Activated naive CD4-positive, alpha-beta T cell treated with Interleukin-2 at 50 U/mL for 16 hours (primary cell): ENCODE data around the gene PGAP6.
A peak's percentile ranks its signal among the peaks of the same experiment; 100 is the strongest.
"Not testable (repeated sequence)": the region's sequence is repeated elsewhere in the genome, so short reads cannot be mapped to it uniquely, and the experiment has no call there.

Source experiments
- DNase-seq: peaks from one replicate; pipeline ENCODE4 v3.0.0-alpha.2; 2020

The PGAP6 gene

DNA sequence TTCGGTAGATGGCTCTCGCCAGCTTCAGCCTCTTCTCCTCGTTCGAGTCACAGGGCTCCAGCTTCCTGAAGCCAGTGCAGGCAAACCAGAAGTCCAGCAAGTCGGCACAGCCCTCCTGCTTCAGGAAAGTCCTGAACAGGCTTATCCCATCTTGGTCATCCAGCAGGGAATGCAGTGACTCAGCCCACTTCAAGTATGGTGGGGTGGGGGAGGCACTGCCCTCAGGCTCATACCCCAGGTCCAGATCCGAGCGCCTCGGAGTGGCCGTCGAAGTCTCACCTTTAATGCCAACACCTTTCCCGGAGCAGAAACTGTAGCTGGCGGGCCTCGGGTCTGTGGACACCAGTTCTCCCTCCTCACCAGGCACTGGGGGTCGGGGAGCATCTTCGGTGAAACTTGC lies 35.2 kb downstream of the PGAP6 start:
- no peak for DNase-seq

- peak; percentile 51 for DNase-seq
Measured at GRCh38 chr16:345772-346171, 36.0 kb downstream of the PGAP6 start.

- no peak for DNase-seq
Measured at GRCh38 chr16:342455-343213, 39.1 kb downstream of the PGAP6 start.

- not testable (repeated sequence) for DNase-seq
Measured at GRCh38 chr16:341974-342336, 39.8 kb downstream of the PGAP6 start.

- DNase-seq, result not testable (repeated sequence)
Measured at GRCh38 chr16:341095-341973, 40.4 kb downstream of the PGAP6 start.

DNA sequence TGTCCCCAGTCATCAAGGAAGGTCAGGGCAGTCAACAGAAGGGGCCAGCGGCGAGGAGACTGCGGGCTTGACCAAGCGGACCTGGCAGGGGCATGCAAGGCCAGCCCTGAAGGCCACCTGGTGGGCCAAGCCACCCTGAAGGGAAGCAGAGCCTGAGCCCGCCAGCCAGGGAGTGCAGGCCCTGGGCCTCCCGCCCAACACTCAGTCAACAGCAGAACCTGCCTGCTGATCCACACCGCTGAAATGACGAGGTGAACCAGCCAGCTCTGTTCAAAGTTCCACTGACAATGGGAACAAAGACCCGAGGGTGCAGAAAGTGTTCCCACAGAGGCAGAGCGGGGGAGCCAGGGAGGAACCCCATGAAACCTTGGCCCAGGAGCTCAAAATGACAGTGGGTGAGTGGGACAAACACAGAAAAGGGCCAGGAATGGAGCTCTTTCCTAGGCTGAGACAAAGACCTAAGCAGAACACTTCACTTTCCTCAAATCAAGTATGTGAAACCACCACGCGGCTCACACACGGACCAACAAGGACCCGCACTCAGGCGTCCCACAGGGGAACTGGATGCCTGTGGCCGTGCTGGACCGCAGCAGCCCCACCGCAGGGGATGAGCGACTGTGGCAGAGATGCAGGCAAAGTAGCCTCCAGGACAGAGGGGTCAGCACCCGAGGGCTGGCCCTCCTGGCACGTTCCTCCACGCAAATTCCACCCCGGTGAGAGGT lies 41.2 kb downstream of the PGAP6 start:
- no peak for DNase-seq

GRCh38 chr16:339680-340079 lies 42.1 kb downstream of the PGAP6 start:
- DNase-seq, result no peak

DNA sequence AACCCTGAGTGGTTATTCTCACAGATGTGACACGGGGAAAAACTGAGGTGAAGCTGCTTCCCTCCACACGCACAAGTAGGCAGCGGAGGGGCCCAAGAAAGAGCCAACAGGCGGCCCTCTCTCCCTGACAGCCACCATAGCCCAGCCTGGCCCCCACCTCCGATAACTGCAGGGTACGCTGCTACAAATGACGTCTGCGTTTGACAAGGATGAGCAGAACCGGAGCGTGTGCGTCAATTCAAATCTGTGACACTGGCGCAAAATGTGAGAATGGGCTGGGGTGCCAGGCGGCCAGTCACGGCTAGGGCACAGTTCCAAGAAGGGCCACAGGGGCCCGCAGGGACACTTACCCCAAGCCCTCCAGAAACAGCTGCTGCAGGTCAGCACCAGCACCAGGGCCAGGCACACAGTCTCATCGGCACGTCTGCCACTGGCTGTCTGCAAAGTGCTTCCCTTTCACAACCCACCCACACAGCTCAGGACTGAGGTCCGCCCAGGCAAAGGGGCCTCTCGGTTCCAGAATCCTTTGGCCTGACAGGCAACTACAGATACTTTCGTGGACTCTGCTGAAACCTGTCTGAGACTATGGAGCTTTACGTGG lies 43.7 kb downstream of the PGAP6 start:
- no peak for DNase-seq

DNA sequence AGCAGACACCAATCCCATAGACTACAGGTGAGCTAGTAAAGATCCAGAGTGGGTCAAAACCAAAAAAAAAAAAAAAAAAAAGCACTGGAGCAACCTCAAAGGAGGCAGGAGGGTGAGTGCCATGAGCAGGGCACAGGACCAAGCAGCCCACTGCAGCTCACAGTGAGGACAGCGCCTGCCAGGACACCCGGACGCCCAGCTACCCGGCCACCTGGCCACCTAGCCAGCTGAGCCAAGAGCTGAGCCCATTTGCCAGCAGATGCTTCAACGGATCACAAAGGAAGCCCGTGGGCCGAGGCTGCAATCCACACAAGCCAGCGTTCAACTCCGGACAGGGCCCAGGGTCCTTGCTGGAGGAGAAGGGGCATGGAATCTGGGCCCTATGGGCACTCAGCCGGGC lies 44.3 kb downstream of the PGAP6 start:
- DNase-seq, result no peak

- no peak for DNase-seq
Measured at GRCh38 chr16:336269-336668, 45.5 kb downstream of the PGAP6 start.

GRCh38 chr16:334861-335632 lies 46.7 kb downstream of the PGAP6 start:
- not testable (repeated sequence) for DNase-seq

DNA sequence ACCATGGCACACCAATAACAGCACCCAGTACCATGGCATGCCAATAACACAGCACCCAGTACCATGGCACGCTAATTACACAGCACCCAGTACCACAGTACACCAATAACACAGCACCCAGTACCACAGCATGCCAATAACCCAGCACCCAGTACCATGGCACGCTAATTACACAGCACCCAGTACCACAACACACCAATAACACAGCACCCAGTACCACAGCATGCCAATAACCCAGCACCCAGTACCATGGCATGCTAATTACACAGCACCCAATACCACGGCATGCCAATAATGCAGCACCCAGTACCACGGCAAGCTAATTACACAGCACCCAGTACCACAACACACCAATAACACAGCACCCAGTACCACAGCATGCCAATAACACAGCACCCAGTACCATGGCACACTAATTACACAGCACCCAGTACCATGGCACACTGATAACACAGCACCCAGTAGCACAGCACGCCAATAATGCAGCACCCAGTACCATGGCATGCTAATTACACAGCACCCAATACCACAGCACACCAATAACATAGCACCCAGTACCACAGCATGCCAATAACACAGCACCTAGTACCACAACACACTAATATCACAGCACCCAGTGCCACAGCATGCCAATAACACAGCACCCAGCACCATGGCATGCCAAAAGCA lies 47.5 kb downstream of the PGAP6 start:
- DNase-seq, result not testable (repeated sequence)

- no peak for DNase-seq
Measured at GRCh38 chr16:333406-334094, 48.2 kb downstream of the PGAP6 start.

DNA sequence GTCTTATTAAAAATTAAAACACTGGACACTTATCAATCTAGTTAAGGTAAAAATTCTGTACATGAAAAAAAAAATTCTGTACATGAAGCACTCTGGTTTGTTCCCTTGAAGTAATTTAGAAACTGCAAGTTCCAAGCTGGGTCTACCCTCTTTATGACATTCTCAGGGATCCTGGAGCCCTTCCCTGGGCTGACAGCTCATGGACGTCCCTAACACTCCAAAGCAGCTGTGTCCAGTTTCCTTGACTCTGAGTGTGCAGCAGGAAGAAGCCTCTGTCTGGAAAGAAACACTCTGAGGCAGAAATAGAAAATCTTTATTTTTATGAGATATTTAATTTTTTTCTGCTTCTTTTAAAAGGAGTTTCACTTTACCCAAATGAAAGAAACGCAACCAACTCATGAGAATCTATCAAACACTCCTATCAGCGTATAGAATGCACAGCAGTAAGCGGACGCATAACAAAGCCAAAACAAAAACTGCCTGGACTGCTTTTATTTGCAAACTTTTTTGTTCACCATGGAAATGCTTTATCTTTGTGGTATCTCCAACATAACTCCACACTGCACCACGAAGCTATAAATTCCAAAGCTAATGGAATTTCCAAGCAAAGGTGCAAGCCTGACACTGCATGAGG lies 50.5 kb downstream of the PGAP6 start:
- not testable (repeated sequence) for DNase-seq

DNA sequence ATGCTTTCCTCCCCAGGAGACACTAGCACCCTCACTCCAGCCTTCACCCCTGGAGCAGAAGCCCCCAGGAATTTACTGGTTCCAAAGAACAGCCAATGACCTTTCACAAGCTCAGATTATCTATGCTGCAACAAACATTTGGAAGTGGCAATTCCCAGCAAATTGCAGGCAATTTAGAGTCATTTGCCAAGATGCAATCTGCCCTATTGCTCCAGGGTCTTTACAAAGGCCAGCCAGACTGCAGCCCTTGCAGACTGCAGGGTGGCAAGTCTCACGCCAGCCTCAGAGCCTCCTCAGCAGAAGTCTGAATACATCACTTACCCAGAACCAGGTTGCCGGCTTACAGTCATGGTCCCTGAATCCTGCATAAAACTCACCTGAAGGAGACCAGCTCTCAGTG lies 51.0 kb downstream of the PGAP6 start:
- DNase-seq, result no peak

DNA sequence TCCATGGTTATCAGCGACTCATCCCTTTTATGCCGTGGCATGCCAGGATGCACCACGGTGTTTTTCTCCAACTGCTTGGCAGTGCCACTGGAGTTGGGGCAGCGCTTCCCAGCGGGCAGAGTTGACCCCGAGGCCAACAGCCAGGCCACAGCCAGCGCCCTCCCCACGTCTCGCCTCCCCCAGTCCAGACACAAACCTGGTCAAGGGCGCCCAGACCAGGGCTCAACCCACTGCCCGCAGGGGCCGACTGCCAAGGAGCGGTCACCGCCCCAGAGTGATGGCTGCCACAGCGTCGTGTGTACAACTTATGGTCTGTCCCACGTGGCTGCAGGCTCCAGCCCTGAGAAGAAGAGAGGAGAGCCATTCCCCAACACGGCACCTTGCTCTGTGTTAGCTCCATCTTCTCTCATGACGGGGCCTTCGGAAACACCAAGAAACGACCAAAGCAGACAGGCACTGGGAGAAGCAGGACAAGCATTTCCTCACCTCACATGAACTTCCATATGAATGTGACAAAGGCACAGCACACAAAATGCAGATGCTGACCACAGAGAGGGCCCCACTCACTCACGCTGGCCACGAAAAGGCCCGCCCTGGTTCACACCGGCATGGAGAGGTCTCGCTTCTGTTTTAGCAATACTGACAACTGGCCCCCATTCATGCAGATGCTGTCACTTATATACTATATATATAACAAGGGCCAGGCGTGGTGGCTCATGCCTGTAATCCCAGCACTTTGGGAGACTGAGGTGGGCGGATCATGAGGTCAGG lies 56.2 kb downstream of the PGAP6 start:
- DNase-seq, result no peak

GRCh38 chr16:324451-325334 lies 57.1 kb downstream of the PGAP6 start:
- DNase-seq, result peak; percentile 64

DNA sequence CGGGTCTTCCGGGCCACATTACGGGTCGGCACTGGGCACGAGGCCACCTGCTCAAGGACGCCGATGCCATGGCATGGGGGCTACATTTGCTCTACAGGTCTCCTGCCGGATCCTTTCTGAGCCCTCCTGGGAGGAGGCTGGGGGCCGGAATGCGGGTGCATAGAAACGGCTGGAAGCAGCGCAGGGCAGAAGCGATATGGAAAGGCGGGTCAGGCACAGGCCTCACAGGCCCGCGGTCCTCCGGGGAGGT lies 57.7 kb downstream of the PGAP6 start:
- DNase-seq, result no peak
